ENCODE measurements around the gene C18orf32.
"Not testable (repeated sequence)": the region's sequence is repeated elsewhere in the genome, so short reads cannot be mapped to it uniquely, and the experiment has no call there.

Gene C18orf32

DNA sequence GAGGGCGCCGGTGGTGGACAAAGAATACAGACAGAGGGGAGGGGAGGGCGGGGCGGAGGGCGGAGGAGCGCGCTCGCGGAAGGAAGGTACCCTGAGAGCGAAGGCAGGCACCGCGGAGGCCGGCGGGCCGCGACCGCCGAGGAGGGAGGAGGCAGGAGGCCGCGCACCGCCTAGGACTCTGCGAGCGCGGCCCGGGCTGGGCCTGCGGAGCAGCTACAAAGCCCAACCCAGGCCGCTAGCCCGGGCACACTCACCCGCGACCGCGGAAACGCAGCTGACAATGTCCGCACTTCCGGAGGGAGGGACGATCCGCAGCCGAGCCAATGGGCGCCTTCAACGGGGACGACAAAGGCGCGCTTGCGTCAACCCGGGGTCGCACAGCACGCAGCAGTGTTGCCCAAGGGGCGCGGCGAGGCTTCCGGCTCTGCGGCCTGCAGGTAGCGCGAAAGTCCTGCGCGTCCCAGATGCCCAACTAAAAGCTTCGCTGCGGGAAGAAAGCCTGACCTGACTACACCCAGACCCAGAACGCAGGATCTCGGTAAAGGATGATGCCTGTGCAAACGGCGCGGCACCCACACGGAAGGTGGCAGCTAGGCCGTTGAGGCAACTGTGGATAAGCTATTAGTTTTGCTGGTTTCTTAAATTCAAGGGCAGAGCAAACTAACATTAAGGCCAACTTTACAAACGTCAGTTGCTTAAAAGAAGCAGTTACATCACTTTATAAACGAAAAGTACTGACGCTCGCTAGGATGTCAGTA is at the start of gene C18orf32:
Gene C18orf32, minus strand, starts transcription at position 282 of the 758 bp plus-strand sequence. CDS start 3,486 bp downstream, outside the sequence.
- peak; percentile 89 for DNase-seq

DNA sequence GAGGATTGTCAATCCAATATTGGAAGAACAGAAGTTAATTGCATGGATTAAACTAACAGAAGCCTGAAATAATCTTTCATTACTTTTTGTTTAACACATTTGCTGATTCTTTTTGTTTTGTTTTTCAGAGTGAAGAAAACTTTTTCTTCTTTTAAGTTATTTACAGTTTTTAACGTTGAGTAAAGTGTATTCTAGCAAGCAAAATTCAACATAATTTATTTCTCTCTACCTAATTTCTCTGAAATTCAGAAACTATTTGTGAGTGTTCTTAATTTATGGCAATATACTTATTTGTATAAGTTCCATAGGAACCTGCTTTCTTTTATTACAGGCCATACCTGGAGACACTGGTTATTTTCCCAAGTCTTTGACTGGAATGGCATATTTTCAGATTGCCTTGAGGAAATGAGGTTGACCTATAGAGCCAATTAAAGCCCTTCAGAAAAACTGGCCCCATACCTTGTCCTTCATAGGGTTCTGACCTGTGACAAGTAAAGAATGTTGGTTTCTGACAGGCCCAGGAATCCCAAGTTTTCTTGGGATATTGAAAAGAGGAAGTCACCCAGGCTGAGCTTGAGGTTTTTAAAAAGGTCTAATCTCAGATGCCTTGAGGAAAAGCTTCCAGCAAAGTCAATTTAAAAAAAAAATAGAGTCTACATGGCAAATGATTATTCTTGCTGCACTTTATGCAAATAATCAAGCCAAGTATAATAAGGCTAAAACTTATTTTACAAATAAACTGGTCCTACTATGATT is 48.0 kb upstream of the C18orf32 start:
- no peak for DNase-seq

GRCh38 chr18:49531678-49532153 is 44.7 kb upstream of the C18orf32 start:
- DNase-seq = no peak

DNA sequence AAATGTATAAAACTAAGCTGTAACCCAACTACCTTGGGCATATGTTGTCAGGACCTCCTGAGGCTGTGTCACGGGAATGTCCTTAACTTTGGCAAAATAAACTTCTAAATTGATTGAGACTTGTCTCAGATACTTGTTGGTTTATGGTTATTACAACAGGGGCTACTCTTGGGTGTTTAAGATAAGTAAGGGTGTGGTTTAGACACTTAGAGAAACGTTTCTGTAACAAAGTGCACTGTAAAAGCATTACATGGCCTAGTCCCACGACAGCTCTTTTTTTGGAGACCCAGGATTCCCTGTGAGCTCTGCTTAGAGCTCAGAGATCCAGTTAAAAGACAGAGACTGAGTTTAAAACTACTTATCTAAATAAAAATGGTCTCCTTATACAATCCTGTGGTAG is 42.6 kb upstream of the C18orf32 start:
- no peak for DNase-seq

- DNase-seq = no peak
Observed at GRCh38 chr18:49527631-49528327, 40.7 kb upstream of the C18orf32 start.

DNA sequence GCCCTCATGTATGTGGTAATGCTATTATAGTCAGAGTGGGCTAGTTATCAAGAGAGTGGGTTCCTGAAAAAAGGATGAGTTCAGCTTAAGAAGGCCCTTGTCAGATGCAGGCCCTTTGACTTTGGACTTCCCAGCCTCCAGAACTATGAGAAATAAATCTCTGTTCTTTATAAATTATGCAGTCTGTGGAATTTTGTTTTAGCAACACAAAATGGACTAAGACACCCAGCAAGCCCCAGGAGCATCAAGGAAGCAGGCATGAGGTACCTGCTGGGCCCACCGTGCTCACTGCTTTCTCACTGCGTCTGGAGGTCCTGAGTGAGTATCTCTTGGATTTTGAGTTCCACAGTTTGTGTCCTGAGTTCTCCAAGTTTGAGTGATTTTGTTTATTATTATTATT is 38.9 kb upstream of the C18orf32 start:
- no peak for DNase-seq

DNA sequence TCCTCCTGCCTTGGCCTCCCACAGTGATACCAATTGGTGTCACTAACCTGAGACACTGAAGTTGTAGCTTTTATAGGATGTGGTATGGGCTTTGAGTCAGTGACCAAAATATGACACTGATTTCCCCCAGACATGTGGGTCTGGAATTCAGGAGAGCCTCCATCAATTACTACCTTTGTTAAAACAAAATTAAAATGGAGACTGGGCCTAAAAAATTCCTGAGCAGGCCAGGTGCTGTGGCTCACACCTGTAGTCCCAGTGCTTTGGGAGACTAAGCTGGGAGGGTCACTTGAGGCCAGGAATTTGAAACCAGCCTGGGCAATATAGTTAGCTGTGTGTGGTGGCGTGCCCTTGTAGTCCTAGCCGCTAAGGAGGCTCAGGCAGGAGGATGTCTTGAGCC is 37.9 kb upstream of the C18orf32 start:
- DNase-seq = no peak

DNA sequence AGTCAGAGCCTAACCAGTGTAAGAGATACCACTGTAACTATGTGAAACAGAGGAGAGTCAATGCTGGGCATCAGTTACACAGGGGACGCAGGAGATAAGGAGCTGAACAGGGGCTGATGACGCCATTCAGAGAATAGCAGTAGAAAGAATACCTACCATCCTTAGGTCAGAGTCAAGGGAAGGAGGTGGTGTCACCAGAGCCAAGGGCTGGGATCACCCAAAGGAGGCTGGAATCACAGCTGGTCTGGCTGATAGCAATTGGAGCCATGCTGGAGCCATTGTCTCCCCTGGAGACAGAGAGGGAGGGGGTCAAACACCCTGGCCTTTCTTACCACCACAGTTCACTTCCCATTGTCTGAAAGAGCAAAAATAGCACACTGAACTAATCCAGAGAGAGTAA is 37.3 kb upstream of the C18orf32 start:
- DNase-seq = no peak

GRCh38 chr18:49523580-49524093 is 36.6 kb upstream of the C18orf32 start:
- DNase-seq = not testable (repeated sequence)

DNA sequence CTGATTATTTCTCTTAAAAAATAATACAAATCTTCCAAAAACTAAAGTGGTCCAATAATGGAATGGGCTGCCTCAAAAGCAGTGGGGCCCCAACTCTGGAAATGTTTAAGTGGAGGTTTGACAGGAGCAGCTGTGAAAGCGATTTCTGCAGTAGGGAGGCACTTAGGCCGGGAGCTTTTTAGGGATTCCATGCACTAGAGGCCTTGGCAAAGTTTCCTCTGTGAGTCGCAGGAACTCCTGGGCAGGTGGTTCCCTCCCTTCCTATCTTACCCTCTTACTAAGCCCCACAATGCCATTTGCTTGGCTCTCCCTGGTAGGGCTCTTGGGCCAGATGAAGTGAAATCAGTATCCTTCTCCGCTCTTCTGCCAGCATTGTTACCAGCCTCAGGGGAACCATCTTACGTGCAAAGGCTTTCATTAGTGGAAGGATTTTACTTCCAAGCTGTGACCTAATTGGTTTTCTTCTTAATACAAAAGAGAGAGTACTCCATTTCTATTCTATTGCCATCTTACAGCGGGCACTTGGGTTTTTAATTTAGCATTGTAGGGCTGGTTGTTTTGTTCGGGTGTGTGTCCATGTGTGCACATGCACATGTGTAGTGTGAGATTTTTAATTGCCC is 34.3 kb upstream of the C18orf32 start:
- DNase-seq = peak; percentile 21

GRCh38 chr18:49520661-49521145 is 33.7 kb upstream of the C18orf32 start:
- no peak for DNase-seq

- no peak for DNase-seq
Observed at GRCh38 chr18:49519101-49519971, 32.3 kb upstream of the C18orf32 start.

- DNase-seq = no peak
Observed at GRCh38 chr18:49517483-49517882, 30.4 kb upstream of the C18orf32 start.

GRCh38 chr18:49515516-49515915 is 28.5 kb upstream of the C18orf32 start:
- no peak for DNase-seq

DNA sequence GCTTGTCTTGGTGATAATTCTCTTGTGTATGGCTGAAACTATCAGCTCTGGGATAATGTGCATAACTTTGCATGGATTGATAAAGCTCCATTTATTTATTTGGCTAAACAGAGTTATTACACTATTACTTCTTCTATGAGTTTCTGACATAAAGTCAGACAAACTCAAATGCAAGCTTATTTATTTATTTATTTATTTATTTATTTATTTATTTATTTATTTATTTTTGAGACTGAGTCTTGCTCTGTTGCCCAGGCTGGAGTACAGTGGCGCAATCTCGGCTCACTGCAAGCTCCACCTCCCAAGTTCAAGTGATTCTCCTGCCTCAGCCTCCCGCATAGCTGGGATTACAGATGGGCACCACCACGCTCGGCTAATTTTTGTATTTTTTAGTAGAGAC is 28.0 kb upstream of the C18orf32 start:
- not testable (repeated sequence) for DNase-seq

DNA sequence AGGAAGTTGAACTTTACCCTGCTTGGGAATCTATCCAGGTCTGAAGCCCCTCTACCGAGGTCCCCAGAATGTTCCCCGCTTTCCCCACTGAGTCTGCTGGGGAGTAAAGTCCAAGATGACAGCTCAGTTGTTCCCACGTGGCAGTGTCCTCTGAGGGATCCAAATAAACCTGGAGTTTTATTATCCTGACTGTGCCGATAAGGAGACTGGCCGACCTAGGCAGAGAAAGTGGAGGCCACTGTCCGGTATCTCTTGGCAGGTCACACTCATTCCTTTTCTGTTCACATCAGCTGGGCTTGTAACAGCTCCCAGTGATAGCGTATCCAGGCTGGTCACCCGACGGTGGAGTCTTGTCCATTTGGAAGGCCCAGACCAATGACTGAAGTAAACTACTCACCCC is 27.5 kb upstream of the C18orf32 start:
- DNase-seq = no peak

GRCh38 chr18:49512876-49513275 is 25.8 kb upstream of the C18orf32 start:
- not testable (repeated sequence) for DNase-seq

DNA sequence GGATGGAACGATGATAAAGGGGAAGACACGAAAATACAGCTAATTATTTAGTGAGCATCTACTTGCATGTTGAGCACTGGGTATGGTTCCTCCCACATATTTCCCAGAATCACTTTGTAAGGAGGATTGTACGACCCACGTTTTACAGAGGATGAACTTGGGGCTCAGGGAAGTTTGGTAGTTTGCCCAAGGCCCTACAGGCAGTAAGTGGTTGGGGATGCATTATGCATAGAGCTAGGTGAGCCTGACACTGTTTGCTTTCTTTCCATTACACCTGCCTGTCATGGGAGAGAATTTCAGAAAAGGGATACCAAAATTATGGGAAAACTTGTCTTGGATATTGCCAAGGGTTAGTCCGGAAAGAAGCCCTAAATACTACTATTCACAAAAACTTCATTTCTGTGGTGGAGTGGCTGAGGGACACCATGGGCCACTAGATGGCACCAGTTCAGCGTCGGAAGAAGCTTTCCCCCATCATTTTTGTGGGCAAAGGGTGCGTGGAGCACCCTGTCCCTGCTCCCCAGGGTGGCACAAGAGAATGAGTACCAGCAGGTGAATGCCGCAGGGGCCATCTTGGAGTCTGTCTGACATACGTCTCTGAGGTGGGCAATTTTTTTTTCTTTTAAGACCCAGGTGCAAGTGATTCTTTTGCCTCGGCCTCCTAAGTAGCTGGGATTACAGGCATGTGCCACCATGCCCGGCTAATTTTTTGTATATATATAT is 23.5 kb upstream of the C18orf32 start:
- peak; percentile 88 for DNase-seq

GRCh38 chr18:49506438-49506837 is 19.4 kb upstream of the C18orf32 start:
- not testable (repeated sequence) for DNase-seq

- no peak for DNase-seq
Observed at GRCh38 chr18:49503931-49504330, 16.9 kb upstream of the C18orf32 start.
